Measurements from ENCODE around the gene SSBP4.
"Not testable (repeated sequence)": the region's sequence is repeated elsewhere in the genome, so short reads cannot be mapped to it uniquely, and the experiment has no call there.

The SSBP4 gene

DNA sequence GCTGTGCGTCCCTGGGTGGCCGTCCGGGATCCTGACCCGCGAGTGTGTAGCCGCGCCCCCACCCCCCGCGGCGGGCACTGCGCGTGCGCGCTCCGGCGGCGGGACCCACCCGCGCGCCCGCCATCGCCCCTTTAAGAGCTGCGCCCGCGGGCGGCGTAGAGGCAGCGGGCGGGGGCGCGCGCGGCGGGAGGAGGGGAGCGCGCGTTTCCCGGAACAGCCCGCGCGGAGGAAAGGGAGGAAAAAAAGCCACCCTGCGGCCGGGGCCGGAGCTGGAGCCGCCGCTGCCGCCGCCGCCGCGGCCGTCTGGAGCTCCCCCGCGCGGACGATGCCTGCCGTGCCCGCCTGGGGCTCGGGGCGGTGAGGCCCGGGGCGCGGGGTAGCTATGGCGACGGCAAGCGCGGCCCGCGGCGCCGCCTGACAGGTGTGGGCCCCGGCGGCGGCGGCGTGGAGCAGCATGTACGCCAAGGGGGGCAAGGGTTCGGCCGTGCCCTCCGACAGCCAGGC lies at the start of gene SSBP4:
Gene SSBP4, plus strand, starts transcription at position 204 of the 504 bp plus-strand sequence. Its CDS starts 251 bp downstream, at position 455.
- DNase-seq (ENCODE audit: low read depth): peak; percentile 78

DNA sequence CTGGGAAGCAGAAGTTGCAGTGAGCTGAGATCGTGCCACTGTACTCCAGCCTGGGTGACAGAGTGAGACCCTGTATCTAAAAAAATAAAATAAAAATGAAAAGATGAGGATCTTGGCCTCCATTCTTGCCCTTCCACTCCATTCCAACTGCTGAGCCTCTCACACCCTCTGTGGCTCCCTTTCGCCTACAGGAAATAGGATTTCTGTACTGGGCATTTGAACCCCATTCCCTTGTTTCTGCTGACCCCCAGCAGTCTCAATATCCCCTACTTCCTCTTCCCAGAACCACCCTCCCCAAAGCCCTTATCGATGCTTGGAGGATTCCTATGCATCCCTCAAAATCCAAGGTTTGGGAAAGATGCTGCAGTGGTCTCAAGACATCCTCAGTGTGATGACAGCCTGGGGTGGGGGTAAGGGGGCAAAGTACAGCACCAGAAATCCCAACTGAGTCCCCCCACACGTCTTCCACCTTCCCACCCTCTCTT lies 45.7 kb upstream of the SSBP4 start:
- no peak for DNase-seq (ENCODE audit: low read depth)

DNA sequence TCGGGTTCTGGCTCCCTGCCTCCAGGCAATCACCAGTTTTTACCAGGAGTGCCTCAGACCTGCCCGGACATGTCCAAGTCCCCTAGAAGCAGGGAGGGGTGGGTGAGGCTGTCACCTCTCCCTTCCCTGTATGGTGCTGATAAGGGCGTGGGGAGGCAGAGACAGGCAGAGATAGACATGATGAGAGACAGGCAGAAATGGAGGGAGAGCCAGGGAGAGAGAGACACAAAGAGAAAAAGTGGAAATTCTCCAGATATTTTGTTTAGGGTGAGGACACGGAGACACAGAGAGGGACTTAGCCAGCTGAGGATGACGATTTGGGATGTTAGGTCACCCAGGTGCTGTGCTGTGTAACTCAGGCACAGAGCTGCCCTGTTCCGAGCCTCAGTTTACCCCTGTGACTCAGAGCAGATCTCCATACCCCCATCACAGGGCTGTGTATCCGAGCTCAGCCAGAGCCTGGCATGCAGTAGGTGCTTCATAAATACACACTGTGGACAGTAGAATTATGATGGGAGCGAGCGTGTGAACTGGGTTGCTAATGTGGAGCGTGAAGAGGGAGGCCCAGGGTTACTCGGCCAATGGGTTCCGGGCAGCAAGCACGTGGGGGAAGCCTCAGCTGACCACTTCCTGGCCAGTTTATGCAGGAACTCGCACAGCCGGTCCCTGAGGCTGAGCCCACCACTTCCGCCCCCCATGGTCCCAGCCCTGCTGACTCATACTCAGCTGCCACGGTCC lies 45.1 kb upstream of the SSBP4 start:
- peak; percentile 94 for DNase-seq (ENCODE audit: low read depth)

DNA sequence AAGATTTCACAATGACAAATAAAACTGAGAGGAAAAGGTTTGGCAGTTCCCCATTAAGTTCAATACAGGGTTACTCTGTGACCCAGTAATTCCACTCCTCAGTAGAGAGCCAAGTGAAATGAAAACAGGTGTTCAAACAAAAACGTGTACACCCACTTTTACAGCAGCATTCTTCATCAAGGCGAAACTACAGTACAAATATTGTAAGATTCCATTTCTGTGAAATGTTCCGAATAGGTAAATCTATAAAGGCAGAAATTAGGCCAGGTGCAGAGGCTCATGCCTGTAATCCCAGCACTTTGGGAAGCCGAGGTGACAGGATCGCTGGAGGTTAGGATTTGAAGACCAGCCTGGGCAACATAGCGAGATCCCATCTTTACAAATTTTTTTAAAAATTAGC lies 42.2 kb upstream of the SSBP4 start:
- no peak for DNase-seq (ENCODE audit: low read depth)

DNA sequence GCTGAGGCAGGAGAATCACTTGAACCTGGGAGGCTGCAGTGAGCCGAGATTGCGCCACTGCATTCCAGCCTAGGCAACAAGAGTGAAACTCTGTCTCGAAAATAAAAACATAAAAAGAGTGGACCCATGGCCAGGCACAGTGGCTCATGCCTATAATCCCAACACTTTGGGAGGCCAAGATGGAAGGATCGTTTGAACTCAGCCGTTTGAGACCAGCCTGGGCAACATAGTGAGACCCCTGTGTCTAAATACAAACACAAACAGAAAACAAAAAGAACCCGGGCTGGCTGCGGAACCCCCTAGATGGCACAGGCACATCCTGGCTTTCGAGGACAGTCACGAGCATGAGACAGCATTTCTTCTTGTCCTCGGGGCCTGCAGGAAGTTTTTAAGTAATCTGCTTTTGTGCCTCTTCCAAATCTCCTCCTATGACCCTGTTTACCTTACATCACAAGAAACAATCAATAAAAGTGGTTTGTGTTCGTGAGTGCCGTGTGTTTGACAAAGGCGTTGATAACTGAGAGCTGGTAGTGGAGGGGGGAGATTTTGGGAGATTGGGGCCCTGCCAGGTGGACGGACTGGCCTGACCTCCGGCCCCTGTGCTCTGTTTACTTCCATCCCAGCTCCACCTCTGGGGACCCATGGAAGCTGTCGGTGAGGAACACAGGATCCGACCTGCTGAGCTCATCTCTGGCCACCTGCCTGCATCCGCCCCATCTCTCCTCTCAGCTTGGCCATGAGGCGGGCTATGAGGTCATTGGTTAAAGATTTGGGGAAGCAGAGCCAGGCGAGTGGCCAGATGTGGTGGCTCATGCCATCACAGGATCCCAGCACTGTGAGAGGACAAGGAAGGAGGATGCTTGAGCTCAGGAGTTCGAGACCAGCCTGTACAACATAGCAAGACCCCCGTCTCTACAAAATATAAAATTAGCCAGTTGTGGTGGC lies 39.1 kb upstream of the SSBP4 start:
- peak; percentile 74 for DNase-seq (ENCODE audit: low read depth)

DNA sequence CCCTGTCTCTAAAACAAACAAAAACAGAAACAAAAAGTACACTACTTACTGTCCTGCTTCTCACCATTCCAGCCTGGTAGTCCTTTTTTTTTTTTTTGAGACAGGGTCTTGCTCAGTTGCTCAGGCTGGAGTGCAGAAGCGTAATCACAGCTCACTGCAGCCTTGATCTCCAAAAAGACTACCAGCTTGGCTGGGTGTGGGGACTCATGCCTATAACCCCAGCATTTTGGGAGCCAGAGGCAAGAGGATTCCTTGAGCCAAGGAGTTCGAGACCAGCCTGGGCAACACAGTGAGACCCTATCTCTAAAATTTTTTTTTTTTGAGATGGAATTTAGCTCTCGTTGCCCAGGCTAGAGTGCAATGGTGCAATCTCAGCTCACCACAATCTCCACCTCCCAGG lies 38.4 kb upstream of the SSBP4 start:
- no peak for DNase-seq (ENCODE audit: low read depth)

DNA sequence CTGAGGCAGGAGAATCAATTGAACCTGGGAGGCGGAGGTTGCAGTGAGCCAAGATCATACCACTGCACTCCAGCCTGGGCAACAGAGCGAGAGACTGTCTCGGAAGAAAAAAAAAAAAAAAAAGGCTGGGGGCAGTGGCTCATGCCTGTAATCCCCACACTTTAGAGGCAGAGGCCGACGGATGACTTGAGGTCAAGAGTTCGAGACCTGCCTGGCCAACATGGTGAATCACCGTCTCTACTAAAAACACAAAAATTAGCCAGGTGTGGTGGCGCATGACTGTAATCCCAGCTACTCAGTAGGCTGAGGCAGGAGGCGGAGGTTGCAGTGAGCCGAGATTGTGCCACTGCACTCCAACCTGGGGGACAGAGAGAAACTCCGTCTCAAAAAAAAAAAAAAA lies 35.6 kb upstream of the SSBP4 start:
- not testable (repeated sequence) for DNase-seq (ENCODE audit: low read depth)

DNA sequence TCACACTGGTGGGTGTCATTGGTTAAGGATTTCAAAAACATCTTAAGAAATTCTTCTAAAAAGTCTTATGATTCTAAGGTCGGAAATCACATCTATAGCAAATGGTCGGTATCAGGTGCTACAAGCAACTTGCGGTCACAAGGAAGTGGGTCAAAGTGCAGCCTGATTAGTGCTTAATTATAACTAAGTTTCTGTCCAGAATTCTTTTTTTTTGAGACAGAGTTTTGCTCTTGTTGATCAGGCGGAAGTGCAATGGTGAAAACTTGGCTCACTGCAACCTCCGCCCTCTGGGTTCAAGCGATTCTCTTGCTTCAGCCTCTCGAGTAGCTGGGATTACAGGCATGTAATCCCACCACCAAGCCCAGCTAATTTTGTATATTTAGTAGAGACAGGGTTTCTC lies 34.4 kb upstream of the SSBP4 start:
- no peak for DNase-seq (ENCODE audit: low read depth)

DNA sequence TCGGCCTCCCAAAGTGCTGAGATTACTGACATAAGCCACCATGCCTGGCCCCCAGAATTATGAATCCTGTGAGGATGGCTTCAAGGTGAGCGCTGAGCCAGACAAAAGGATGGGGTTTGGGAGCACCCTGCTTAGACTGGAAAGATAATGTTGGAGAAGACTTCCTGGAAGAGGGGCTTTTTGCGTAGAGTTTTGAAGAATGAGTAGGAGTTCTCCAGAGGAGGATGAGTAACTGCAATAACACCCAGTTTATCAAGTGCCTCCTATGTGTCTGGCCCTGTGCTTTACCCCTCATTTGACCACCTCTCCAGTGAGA lies 33.9 kb upstream of the SSBP4 start:
- no peak for DNase-seq (ENCODE audit: low read depth)

DNA sequence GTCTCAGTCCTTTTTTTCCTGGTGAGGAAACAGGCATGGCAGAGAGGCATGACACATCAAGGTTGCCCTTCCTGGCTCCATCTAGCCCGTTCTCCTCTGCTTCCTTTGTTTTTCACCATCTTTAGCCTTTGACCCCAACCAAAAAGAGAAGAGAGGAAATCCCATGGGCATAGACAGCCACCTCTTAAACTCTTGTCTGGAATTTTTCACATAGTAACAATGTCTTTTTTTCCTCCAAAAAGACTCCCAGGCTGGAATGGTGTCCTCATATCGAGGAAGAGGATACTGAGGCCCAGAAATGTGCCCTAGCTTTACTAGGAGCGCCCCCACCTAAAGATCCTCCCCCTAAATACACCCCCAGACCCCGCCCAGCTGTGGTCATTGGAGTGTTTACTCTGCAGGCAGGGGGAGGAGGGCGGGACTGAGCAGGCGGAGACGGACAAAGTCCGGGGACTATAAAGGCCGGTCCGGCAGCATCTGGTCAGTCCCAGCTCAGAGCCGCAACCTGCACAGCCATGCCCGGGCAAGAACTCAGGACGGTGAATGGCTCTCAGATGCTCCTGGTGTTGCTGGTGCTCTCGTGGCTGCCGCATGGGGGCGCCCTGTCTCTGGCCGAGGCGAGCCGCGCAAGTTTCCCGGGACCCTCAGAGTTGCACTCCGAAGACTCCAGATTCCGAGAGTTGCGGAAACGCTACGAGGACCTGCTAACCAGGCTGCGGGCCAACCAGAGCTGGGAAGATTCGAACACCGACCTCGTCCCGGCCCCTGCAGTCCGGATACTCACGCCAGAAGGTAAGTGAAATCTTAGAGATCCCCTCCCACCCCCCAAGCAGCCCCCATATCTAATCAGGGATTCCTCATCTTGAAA lies 33.3 kb upstream of the SSBP4 start, which contains the start of gene GDF15:
Gene GDF15, plus strand, starts transcription at position 484 of the 868 bp plus-strand sequence. Its CDS starts 32 bp downstream, at position 516.
- peak; percentile 88 for DNase-seq (ENCODE audit: low read depth)

DNA sequence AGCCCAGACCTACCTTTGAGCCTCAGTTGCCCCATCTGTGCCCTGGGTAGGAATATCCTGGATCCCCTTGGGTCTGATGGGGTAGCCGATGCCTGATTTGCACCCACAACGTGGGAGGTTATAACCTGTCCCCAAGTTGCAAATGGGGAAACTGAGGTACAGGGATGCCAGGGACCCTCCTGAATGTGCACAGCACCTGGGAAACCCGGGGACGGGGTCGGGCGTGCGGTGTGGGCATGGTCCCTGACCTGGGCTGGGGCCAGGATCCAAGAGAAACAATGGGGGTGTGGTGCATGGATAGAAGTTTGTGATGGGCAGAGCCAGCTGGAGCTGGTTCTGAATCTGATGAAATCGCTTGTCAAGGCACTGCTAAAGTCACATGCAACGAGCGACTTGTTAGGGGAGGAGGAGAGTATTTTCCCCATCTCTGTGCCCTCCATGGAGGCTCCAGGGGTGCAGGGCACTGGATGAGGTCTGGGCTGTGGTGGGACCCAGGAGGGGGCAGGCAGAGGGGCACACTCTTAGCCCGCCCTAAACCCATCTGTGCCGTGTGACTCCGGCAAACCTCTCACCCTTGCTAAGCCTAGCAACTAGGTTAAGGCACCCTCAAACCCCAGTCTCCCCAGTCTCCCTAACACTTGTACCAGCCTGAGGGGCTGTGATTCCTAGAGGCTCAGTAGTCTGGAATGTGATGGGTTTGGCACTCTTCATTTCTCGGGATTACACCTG lies 32.5 kb upstream of the SSBP4 start:
- DNase-seq (ENCODE audit: low read depth): peak; percentile 77

DNA sequence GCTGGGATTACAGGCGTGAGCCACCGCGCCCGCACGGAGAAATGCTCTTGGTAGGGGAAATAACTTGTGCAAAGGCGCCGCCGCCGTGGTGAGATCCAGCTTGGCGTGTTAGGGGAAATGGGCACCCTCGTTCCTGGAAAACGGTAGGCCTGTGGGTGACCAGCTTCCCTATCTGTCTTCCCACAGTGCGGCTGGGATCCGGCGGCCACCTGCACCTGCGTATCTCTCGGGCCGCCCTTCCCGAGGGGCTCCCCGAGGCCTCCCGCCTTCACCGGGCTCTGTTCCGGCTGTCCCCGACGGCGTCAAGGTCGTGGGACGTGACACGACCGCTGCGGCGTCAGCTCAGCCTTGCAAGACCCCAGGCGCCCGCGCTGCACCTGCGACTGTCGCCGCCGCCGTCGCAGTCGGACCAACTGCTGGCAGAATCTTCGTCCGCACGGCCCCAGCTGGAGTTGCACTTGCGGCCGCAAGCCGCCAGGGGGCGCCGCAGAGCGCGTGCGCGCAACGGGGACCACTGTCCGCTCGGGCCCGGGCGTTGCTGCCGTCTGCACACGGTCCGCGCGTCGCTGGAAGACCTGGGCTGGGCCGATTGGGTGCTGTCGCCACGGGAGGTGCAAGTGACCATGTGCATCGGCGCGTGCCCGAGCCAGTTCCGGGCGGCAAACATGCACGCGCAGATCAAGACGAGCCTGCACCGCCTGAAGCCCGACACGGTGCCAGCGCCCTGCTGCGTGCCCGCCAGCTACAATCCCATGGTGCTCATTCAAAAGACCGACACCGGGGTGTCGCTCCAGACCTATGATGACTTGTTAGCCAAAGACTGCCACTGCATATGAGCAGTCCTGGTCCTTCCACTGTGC lies 30.9 kb upstream of the SSBP4 start:
- peak; percentile 44 for DNase-seq (ENCODE audit: low read depth)

DNA sequence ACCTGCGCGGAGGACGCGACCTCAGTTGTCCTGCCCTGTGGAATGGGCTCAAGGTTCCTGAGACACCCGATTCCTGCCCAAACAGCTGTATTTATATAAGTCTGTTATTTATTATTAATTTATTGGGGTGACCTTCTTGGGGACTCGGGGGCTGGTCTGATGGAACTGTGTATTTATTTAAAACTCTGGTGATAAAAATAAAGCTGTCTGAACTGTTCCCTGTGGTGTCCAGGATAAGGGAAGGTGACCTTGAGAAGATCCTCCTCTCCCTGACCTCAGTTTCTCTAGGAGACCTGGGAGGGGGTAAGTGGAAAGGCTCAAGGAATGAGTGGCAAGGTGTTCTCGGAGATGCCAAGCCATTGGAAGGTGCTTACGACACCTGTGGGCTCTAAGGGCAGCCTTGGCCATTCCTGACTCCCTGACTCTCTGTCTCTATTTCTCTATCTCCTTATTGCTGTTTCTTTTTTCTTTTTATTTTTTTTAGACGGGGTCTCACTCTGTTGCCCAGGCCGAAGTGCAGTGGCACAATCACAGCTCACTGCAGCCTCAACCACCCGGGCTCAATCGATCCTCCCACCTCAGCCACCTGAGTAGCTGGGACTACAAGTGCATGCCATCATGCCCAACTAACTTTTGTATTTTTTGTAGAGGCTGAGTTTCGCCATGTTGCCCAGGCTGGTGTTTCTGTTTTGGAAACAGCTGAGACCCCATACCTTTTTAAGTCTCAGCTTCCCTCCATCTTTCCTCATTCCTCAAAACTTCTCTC lies 30.1 kb upstream of the SSBP4 start:
- DNase-seq (ENCODE audit: low read depth): no peak

DNA sequence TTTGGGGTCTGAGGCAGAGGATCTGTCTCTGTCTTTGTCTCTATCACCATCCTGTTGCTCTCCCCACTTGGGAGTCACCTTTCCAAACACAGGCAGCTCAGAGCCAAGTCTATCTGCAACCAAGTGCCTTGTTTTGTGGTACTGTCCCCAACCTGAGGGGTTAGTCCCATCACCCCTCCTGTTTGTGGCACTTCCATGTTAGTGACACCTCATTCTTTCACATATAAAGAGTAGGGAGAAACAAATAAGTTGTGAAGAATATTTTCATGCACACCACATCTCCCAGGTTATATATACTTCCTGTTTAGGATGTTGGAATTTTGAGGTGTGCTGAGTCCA lies 29.5 kb upstream of the SSBP4 start:
- DNase-seq (ENCODE audit: low read depth): no peak

DNA sequence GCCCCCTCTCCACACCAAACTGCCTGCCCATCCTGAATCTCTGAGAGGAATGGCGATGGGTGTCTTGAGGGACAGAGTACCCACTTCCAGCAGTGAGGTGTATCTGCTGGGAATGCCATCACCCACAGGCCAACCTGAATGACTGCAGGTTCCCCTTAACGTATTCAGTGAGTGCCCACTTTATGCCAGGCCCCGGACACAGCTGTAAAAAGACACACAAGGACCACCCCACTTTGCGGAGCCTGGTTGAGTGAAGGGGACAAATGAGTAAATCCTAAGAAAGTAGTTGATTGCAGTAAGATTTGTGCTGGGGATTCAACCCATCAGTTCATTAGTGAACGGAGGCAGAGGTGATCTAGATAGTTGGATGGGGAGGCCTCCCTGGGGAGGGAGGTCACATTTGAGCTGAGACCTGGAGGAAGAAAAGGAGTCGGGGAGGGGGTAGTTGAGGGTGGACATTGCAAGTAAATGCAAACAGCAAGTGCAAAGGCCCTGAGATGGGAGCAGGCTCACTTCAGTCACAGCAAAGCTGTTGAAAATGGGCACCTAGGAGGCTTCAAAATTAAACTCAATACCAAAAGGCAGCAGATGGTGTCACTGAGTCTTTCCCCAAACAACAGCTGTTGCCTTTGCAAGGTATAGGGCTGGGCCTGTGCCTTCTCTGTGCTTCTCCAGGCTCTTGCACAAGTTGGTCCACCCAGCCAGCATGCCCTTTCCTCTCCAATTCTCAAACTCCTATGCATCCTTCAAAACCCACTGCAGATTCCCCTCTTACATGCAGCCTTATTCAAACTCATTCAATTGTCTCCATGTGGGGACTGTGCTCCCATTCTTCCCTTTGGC lies 28.9 kb upstream of the SSBP4 start:
- DNase-seq (ENCODE audit: low read depth): no peak

DNA sequence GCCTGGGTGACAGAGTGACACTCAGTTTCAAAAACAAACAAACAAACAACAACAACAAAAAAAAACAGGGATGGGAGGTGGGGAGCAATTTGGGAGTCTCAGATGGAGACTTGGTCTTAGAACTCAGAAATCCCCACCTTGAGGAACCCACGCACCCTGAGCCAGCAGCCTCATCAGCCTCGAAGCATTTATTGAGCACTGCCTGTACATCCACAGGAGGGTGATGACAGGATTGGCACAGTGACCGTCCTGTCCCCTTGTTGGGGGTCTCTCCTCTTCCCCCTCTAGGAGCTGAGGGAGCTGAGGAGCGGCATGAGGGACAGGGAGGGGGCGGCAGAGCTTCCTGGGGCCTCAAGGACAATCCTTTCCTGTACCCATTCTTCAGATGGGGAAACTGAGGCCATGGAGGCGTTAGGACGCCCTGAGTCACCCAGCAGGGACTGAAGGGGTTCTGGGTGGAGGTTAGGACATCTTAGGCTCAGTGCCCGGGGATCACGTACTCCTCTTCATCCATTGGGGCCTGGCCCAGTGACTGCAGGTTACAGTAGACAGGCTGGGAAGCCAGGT lies 27.6 kb upstream of the SSBP4 start:
- DNase-seq (ENCODE audit: low read depth): no peak

DNA sequence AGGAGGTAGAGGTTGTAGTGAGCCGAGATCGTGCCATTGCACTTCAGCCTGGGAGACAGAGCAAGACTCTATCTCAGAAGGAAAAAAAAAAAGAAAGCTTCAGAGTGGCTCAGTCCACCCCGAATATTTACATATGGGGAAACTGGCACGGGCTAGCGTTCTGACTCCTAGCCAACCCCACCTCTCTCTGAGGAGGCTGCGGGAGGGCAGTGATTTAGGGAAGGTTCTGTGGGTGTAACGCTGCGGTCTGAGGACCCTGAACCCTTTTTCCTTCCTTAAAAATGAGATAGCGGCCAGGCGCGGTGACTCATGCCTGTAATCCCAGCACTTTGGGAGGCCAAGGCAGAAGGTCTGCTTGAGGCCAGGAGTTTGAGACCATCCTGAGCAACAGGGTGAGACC lies 26.8 kb upstream of the SSBP4 start:
- DNase-seq (ENCODE audit: low read depth): no peak

DNA sequence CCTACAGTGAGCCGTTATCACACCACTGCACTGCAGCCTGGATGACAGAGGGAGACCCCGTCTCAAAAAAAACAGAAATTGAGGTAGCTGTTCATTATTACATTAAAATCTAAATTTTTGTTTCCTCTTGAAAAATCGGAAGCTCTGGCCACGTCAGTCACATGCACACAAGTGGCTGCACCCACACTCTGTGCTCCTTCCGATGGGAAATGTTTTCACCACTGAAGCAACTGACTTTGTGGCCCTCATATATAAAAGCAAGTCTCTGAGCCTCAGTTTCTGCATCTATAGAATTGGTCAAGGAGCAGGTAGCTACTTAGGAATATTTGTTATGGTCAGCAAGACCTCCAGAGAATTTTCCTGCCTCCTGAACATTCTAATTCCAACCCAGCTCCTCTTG lies 26.3 kb upstream of the SSBP4 start:
- no peak for DNase-seq (ENCODE audit: low read depth)

Data from fibroblast of gingiva (primary cell).